Left ventricle myocardium inferior (tissue), 1 donor: ENCODE results near the gene SLAMF1. TPM values are rescaled to one million over a fixed set of nuclear protein-coding genes. Genes with fewer than 3 reads are reported as not detected.
"Not testable (repeated sequence)": the region's sequence is repeated elsewhere in the genome, so short reads cannot be mapped to it uniquely, and the experiment has no call there.

Source experiments
- DNase-seq: peaks from one replicate; pipeline ENCODE4 v3.0.0-alpha.2; 2020
- H3K27ac ChIP-seq: fragments of 200-600 bp; replicated peaks from 2 replicates; pipeline ENCODE4 v1.8.0; 2021
- H3K27me3 ChIP-seq: fragments of 200-600 bp; 2 replicates; pipeline ENCODE4 v1.8.0; 2021; ENCODE audit warnings: low read depth
- H3K36me3 ChIP-seq: fragments of 200-600 bp; 2 replicates; pipeline ENCODE4 v1.8.0; 2021
- H3K4me1 ChIP-seq: fragments of 200-600 bp; 2 replicates; pipeline ENCODE4 v1.8.0; 2021
- H3K4me3 ChIP-seq: fragments of 200-600 bp; 2 replicates; pipeline ENCODE4 v1.8.0; 2021; ENCODE audit warnings: mild to moderate bottlenecking, moderate library complexity
- H3K9me3 ChIP-seq: fragments of 200-600 bp; replicated peaks from 2 replicates; pipeline ENCODE4 v1.8.0; 2021
- intact Hi-C: fragments of 100-400 bp; cut with micrococcal nuclease; formaldehyde crosslinking; loops from one replicate; pipeline ENCODE4 v1.11.0; 2022
- long read RNA-seq: library from polyadenylated mRNA; unstranded; transcript quantifications from one replicate; pipeline ENCODE4 v2.0.0, GENCODE V29; 2021
- total RNA-seq: library from RNA; stranded (reverse); fragmentation: NEBNext Ultra II Directional; extraction: Animal tissue kit (Norgen Biotek cat#: 25700); gene quantifications from one replicate; pipeline ENCODE4 v1.2.1, GENCODE V29; 2021
- TF ChIP-seq, protein P1 (sequence below): fragments of 200-600 bp; IDR thresholded peaks from 2 replicates; pipeline ENCODE4 v1.8.0; 2021; ENCODE audit warnings: antibody characterized with exemption, mild to moderate bottlenecking, borderline replicate concordance
- donor health status: DM: no; HTN: yes; CAD: no; lungs with severe emphysema.

SLAMF1 gene, protein sequence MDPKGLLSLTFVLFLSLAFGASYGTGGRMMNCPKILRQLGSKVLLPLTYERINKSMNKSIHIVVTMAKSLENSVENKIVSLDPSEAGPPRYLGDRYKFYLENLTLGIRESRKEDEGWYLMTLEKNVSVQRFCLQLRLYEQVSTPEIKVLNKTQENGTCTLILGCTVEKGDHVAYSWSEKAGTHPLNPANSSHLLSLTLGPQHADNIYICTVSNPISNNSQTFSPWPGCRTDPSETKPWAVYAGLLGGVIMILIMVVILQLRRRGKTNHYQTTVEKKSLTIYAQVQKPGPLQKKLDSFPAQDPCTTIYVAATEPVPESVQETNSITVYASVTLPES
- total RNA-seq, result not detected
- long read RNA-seq, result 0 reads

DNA sequence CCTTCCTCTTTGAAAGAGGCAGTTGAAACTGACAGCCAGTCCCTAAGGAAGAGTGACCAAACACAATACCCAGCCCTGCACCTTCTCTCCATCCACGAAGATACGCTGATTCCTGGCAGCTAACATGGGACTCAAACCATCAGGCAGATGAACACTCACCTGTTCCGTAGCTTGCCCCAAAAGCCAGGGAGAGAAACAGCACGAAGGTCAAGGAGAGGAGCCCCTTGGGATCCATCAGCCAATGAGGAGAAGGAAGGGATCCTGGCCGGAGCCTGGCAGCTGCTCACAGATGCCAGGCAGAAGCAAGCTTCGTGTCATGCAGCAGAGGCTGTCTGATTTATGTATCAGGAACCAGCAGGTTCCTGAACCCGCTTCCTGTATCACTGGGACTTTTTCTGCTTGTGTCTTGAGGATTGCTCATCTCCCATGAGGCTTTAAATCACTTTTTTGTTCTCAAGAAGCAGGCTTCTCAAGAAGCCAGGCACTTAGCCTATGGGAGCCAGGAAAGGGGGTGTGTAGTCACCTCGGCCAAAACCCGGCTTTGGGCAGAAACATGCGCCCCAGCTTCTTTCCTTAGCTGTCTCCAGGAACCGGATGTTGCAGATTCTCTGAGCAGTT is at the start of gene SLAMF1:
SLAMF1 (minus strand) TSS at position 334 of the 618 bp plus-strand sequence; CDS start at position 235, 99 bp downstream.
- Histone ChIP-seq H3K27me3 (peaks cover 8% of the 10 kb centered on the region), H3K4me3 (no peak within 1 kb of the TSS), H3K27ac (no peak within 1 kb of the TSS), H3K4me1 (peaks cover 17% of the 10 kb centered on the region), H3K36me3 (no peaks in the 10 kb centered on the region), H3K9me3 (no peaks in the 10 kb centered on the region)
- TF ChIP-seq, protein P1, sequence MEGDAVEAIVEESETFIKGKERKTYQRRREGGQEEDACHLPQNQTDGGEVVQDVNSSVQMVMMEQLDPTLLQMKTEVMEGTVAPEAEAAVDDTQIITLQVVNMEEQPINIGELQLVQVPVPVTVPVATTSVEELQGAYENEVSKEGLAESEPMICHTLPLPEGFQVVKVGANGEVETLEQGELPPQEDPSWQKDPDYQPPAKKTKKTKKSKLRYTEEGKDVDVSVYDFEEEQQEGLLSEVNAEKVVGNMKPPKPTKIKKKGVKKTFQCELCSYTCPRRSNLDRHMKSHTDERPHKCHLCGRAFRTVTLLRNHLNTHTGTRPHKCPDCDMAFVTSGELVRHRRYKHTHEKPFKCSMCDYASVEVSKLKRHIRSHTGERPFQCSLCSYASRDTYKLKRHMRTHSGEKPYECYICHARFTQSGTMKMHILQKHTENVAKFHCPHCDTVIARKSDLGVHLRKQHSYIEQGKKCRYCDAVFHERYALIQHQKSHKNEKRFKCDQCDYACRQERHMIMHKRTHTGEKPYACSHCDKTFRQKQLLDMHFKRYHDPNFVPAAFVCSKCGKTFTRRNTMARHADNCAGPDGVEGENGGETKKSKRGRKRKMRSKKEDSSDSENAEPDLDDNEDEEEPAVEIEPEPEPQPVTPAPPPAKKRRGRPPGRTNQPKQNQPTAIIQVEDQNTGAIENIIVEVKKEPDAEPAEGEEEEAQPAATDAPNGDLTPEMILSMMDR, result no peak
- intact Hi-C loops, result no loop called here
- no peak for DNase-seq

DNA sequence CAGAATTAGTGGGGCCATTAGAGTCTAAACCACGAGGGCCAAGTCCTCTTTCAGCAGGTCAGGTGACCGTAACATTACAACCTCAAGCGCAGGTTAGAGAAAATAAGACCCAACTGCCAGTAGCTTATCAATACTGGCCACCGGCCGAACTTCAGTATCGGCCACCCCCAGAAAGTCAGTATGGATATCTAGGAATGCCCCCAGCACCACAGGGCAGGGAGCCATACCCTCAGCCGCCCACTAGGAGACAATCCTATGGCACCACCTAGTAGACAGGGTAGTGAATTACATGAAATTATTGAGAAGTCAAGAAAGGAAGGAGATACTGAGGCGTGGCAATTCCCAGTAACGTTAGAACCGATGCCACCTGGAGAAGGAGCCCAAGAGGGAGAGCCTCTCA is 45.5 kb upstream of the SLAMF1 start:
- H3K36me3 ChIP-seq, H3K27ac ChIP-seq, intact Hi-C loops, DNase-seq, H3K4me1 ChIP-seq, H3K4me3 ChIP-seq, H3K9me3 ChIP-seq: not testable (repeated sequence)
- peaks cover 16% of the 10 kb centered on the region for H3K27me3 ChIP-seq

DNA sequence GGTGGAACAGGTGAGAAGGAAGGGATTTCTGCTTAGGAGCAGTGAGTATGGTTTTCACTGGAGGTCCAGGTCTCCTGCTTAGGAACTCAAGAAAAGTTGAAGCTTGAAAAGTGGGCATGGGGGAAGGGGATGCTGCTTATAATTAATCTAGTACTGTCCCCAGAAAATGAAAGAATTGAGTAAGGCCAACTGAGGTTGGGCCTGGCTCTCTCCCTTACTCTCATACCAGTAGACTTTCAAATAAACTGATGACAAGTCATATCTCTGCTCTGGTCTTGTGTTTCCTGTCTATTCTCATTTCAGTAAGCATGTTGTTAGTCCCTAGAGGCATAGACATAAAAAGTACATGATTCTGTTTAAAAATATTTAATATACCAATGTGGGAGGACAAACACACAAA is 38.4 kb upstream of the SLAMF1 start:
- no peak overlapping the region for H3K4me3 ChIP-seq
- no peak overlapping the region for H3K27ac ChIP-seq
- intact Hi-C loops, result no loop called here
- no peaks in the 10 kb centered on the region for H3K36me3 ChIP-seq
- TF ChIP-seq, protein P1, result no peak
- DNase-seq, result no peak
- no peaks in the 10 kb centered on the region for H3K4me1 ChIP-seq
- peaks cover 44% of the 10 kb centered on the region for H3K27me3 ChIP-seq
- H3K9me3 ChIP-seq, result no peaks in the 10 kb centered on the region

DNA sequence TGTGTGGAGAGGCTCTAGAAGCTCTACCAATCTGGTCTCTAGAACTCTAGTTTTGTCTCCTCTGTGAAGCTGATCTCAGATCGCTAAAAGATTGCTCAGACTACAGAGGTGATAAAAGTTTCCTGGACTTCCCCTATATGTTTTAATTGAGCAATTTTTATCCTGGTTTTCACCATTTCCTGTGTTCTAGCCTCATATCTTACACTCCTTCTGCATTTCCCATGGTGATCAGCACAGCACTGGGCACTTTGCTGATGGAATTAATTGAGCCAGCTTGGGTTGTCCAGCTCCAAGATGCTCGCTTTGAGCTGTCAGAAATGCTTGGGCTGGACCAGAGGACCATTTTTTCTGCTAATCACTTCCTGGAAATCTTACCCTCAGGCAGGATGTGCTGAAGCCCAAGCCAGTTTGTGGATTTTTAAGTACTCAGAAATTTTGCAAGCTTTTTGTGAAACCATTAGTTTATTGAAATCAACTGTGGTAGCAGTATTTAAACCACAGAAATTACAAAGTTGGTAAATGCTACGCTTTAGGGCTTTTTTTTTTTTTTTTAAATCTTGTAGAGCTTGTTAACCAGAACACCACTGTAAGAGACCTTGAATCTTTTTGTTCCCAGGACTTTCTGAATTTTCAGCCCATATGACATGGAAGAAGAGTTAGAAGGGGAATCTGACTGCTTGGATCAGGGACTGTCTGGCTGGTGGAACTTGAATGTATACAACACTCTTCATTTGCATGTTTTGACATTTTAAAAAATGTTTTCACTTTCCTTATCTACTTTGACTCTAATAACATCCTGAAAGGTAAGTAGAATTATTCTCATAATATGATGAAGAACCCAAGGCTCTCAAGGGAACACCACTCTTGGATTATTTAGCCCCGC is 36.4 kb upstream of the SLAMF1 start:
- no peaks in the 10 kb centered on the region for H3K36me3 ChIP-seq
- no peaks in the 10 kb centered on the region for H3K4me1 ChIP-seq
- peaks cover 59% of the 10 kb centered on the region for H3K27me3 ChIP-seq
- TF ChIP-seq, protein P1, result no peak
- no peak overlapping the region for H3K4me3 ChIP-seq
- no peak for DNase-seq
- intact Hi-C loops, result no loop called here
- H3K9me3 ChIP-seq, result no peaks in the 10 kb centered on the region
- no peak overlapping the region for H3K27ac ChIP-seq

DNA sequence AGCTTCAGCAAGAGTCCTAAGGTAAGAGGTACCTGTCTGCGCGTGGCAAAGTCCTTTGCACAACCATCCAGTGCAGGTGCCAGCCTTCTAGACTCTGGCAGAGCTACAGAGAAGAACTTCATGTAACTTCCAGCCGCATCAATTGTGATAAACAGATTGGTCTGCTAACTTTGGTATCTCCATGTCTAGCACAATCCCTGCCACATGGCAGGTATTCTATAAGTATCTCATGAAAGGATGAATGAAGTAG is 35.0 kb upstream of the SLAMF1 start:
- peaks cover 63% of the 10 kb centered on the region for H3K27me3 ChIP-seq
- no peak overlapping the region for H3K27ac ChIP-seq
- H3K4me3 ChIP-seq, result no peak overlapping the region
- H3K36me3 ChIP-seq, result no peaks in the 10 kb centered on the region
- DNase-seq, result no peak
- H3K4me1 ChIP-seq, result no peaks in the 10 kb centered on the region
- intact Hi-C loops, result no loop called here
- TF ChIP-seq, protein P1, result no peak
- no peaks in the 10 kb centered on the region for H3K9me3 ChIP-seq
